Activated T-cell treated with anti-CD3 and anti-CD28 coated beads for 24 hours (primary cell): ENCODE results near the gene DNAJC12.
"Not testable (repeated sequence)": the region's sequence is repeated elsewhere in the genome, so short reads cannot be mapped to it uniquely, and the experiment has no call there.

Source experiments
- DNase-seq: peaks from one replicate; pipeline ENCODE4 v3.0.0-alpha.2; 2020; ENCODE audit warnings: low read depth

The DNAJC12 gene

DNA sequence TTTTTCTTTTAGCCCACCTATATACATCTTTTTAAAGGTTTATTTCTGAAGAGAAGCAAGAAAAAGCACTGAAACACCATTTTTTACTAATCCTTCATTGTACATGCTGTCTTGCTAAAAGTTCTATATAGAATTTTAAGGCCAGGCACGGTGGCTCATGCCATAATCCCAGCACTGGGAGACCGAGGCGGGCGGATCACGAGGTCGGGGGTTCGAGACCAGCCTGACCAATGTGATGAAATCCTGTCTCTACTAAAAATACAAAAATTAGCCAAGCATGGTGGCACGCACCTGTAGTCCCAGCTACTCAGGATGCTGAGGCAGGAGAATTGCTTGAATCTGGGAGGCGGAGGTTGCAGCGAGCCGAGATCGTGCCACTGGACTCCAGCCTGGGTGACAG, 1.5 kb upstream of the DNAJC12 start:
- DNase-seq = not testable (repeated sequence)

- DNase-seq = no peak
Observed at GRCh38 chr10:67836972-67837371, 1.0 kb downstream of the DNAJC12 start.

- DNase-seq = no peak
Observed at GRCh38 chr10:67836488-67836887, 1.5 kb downstream of the DNAJC12 start.

DNA sequence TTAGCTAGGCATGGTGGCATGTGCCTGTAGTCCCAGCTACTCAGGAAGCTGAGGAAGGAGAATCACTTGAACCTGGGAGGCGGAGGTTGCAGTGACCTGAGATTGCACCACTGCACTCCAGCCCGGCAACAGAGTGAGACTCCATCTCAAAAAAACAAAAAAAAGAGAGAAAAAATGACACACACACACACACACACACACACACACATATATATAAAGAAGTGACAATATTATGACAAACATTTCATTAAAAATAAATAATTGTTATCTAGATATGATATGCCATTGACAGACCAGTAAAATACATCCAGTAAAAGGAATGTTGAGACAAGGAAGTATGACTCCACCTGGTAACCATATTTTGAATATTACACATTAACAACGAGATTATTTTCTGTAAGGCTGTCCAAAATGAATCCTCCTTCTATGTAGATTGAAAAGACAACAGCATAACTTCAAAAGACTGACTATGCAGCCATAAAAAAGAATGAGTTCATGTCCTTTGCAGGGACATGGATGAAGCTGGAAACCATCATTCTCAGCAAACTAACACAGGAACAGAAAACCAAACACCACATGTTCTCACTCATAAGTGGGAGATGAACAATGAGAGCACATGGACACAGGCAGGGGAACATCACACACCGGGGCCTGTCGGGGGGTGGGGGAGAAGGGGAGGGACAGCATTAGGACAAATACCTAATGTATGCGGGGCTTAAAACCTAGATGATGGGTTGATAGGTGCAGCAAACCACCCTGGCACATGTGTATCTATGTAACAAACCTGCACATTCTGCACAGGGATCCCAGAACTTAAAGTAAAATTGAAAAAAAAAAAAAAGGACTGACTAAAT, 2.2 kb downstream of the DNAJC12 start:
- not testable (repeated sequence) for DNase-seq

DNA sequence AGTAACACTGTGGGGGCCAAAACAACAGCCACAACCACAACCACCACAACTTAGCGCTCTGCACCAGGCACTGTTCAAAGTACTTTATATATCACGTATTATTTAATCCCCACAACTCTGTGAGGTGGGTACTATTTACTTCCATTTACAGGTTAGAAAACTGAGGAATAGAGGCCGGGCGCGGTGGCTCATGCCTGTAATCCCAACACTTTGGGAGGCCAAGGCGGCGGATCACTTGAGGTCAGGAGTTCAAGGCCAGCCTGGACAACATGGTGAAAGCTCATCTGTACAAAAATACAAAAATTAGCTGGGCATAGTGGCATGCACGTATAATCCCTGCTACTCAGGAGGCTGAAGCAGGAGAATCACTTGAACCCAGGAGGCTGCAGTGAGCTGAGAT, 3.6 kb downstream of the DNAJC12 start:
- DNase-seq = no peak

GRCh38 chr10:67827811-67828210, 10.2 kb downstream of the DNAJC12 start:
- no peak for DNase-seq

DNA sequence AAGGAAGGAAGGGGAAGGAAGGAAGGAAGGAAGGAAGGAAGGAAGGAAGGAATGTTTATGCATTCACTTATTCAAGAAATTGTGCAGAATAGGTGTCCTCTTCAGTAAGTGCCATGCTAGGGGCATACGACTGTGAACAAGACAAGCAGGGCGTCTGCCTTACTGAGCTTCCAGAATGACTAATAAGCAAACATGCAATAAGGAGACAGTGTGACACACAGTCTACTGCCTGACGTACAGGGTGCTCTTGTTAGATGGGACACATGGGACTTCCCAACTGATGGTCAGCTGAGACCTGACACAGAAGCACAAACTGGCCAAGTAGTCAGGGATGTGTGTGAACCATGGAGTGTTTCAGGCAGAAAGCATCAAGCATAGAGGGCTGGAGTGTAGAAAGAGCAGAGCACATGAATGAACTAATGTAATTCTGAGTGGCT, 18.2 kb downstream of the DNAJC12 start:
- DNase-seq = no peak

GRCh38 chr10:67818323-67818722, 19.7 kb downstream of the DNAJC12 start:
- DNase-seq = no peak

- no peak for DNase-seq
Observed at GRCh38 chr10:67816719-67817118, 21.3 kb downstream of the DNAJC12 start.

DNA sequence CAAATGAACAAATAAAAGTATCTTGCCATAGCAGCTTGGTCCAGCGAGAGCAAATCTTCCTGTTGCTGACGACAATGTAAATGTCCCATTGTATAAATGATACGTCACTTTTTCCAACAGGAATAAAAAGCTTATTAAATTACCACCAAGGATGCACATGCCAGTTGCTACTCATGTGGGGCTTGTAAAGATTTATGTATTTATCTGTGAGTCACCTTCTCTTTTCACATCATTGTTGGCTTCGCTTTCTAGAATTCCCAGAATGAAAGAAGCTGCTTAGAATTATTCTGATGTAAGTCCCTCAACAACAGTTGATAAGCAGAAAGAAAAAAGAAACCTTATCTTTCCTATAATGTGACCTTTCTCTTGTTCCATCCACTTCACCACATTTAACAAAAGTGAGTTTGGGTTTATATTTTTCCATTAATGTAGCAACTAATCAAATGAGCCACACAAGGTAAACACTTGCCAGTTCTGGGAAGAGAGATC, 22.4 kb downstream of the DNAJC12 start:
- DNase-seq = no peak

GRCh38 chr10:67812007-67812406, 26.0 kb downstream of the DNAJC12 start:
- no peak for DNase-seq

- DNase-seq = no peak
Observed at GRCh38 chr10:67809107-67809506, 28.9 kb downstream of the DNAJC12 start.

GRCh38 chr10:67808704-67809103, 29.3 kb downstream of the DNAJC12 start:
- DNase-seq = no peak

DNA sequence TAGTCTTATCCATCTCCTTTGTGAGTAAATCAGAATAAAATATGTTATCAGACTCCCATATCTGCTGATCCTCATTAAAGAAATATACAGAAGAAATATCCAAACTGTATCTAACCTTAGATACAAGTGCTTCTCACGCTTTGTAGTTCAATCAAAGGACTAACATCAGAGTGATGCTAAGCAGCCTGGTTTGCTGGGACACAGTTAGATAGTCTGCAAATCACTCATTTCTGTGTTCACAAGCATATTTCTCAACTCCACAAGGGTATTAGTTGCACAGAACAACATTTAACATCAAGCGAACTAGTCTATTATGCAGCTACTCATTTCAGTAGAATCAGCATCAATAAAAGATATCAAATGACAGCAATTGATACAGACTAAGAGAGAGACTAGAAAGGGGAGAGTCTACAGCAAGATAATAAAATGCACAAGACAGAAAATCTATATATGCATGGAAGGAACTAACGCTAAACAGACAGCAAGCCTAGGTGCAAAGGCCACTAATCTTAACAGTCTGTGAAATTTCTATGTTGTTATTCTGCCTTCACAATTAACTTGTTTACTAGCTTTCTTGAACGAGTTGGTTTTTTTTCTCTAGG, 30.0 kb downstream of the DNAJC12 start:
- DNase-seq = no peak

DNA sequence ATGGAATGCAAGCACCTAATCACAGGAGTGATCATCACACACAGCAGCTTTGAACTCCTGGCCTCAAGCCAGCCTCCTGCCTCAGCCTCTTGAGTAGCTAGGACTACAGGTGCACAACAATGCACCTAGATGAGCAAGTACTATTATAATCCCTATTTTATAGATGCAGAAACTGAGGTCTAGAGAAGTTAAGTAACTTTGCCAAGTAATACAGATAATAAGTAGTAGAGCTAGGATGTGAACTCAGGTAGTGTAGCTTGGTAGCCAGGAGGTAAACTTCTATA, 33.7 kb downstream of the DNAJC12 start:
- DNase-seq = no peak

- no peak for DNase-seq
Observed at GRCh38 chr10:67803588-67804394, 34.2 kb downstream of the DNAJC12 start.

GRCh38 chr10:67802767-67803538, 35.0 kb downstream of the DNAJC12 start:
- no peak for DNase-seq

GRCh38 chr10:67801118-67801517, 36.9 kb downstream of the DNAJC12 start:
- no peak for DNase-seq

DNA sequence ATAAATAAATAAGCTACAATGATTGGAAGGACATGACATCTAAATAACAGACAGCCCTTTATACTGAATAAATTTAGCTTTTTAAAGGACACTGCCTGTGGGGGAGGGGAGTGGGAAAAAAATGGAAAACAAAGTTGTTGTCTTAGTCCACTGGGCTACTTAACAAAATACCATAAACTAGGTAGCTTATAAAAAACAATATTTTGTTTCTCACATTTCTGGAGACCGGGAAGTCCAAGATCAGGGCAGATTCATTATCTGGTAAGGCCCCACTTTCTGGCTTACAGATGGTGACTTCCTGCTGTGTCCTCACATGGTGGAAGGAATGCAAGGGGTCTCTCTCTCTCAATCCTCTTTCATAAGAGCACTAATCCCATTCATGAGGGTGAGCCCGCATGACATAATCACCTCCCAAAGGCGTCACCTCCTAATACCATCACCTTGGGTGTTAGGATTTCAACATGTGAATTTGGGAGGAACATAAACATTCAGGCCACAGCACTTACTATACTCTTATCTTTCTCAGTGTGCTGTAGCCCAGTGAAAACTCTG, 43.0 kb downstream of the DNAJC12 start:
- DNase-seq = no peak

DNA sequence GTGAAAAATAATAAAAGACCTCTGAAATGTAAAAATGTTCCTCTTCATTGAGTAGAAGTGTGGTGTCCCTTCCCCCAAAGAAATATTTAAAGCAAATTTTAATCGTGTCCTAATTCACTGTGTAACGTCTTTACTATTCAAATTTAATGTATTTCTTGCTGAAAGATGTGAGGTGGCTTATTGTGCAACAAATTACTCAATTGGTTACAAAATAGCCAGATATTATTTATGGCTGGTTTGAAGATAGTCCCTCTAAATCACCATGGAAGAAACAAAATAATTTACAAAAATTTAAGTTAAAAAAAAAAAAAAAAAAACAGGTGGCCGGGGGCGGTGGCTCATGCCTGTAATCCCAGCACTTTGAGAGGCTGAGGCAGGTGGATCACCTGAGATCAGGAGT, 43.7 kb downstream of the DNAJC12 start:
- DNase-seq = no peak

- no peak for DNase-seq
Observed at GRCh38 chr10:67793313-67793712, 44.7 kb downstream of the DNAJC12 start.

GRCh38 chr10:67792653-67793052, 45.3 kb downstream of the DNAJC12 start:
- no peak for DNase-seq
